Measurements from ENCODE around the gene MYH10.

MYH10 gene

GRCh38 chr17:8602679-8603078 is 27.8 kb downstream of the MYH10 start:
- no peak for DNase-seq

GRCh38 chr17:8599351-8600011 is 31.0 kb downstream of the MYH10 start:
- peak; percentile 13 for DNase-seq

- peak; percentile 20 for DNase-seq
These were observed 31.6 kb downstream of the MYH10 start for GRCh38 chr17:8598913-8599312.

- no peak for DNase-seq
These were observed 36.7 kb downstream of the MYH10 start for GRCh38 chr17:8593830-8594229.

- DNase-seq = no peak
These were observed 37.2 kb downstream of the MYH10 start for GRCh38 chr17:8593276-8593675.

- no peak for DNase-seq
These were observed 41.5 kb downstream of the MYH10 start for GRCh38 chr17:8588877-8589554.

- no peak for DNase-seq
These were observed 43.8 kb downstream of the MYH10 start for GRCh38 chr17:8586766-8587165.

- no peak for DNase-seq
These were observed 44.6 kb downstream of the MYH10 start for GRCh38 chr17:8585911-8586310.

- DNase-seq = no peak
These were observed 46.6 kb downstream of the MYH10 start for GRCh38 chr17:8583954-8584353.

GRCh38 chr17:8580952-8581658 is 49.4 kb downstream of the MYH10 start:
- peak; percentile 27 for DNase-seq

GRCh38 chr17:8577868-8578267 is 52.7 kb downstream of the MYH10 start:
- peak; percentile 11 for DNase-seq

GRCh38 chr17:8576559-8577294 is 53.8 kb downstream of the MYH10 start:
- DNase-seq = no peak

GRCh38 chr17:8574687-8575086 is 55.8 kb downstream of the MYH10 start:
- no peak for DNase-seq

- DNase-seq = no peak
These were observed 57.8 kb downstream of the MYH10 start for GRCh38 chr17:8572764-8573163.

- no peak for DNase-seq
These were observed 66.4 kb downstream of the MYH10 start for GRCh38 chr17:8563981-8564602.

GRCh38 chr17:8563024-8563776 is 67.3 kb downstream of the MYH10 start:
- no peak for DNase-seq

GRCh38 chr17:8558144-8558543 is 72.4 kb downstream of the MYH10 start:
- DNase-seq = no peak

GRCh38 chr17:8557176-8557806 is 73.2 kb downstream of the MYH10 start:
- no peak for DNase-seq

- DNase-seq = no peak
These were observed 74.5 kb downstream of the MYH10 start for GRCh38 chr17:8556074-8556473.

GRCh38 chr17:8555062-8555461 is 75.5 kb downstream of the MYH10 start:
- no peak for DNase-seq

GRCh38 chr17:8552577-8553320 is 77.8 kb downstream of the MYH10 start:
- no peak for DNase-seq

Data from activated CD4-positive, alpha-beta T cell treated with anti-CD3 and anti-CD28 coated beads, Interleukin-2, Interleukin-6, amounts not matched to agents 100 ng/mL and 50 ng/mL, durations not matched to agents 16 hours and 8 hours (primary cell).